K562 (cell line): ENCODE data around the gene RNF115. TPM values are rescaled to one million over a fixed set of nuclear protein-coding genes. Genes with fewer than 3 reads are reported as not detected.

Source experiments
- ATAC-seq: fragments of 200-7000 bp; cut with Tn5 transposase; 3 replicates; pipeline ENCODE4 v1.9.1; 2020; ENCODE audit warnings: moderate library complexity
- BruUV-seq: library from RNA; stranded (reverse); fragments of 400-500 nt; replicated peaks from 2 replicates; lab custom pipeline; 2021; lab: Mats Ljungman, UMichigan
- CTCF ChIA-PET: fragments of 300-600 bp; formaldehyde crosslinking; extraction: SDS; loops from one replicate; lab custom pipeline; 2021; ENCODE audit warnings: low intra/inter-chr PET ratio; lab: Yijun Ruan, JAX
- POLR2A ChIA-PET: fragments of 300-600, 350-650 bp; sonication (Branson Sonifier 250); formaldehyde crosslinking; extraction: SDS; loops from one replicate; lab custom pipeline; 2021; ENCODE audit warnings: antibody characterized with exemption, inconsistent platforms; lab: Yijun Ruan, JAX
- DNase-seq, 4 experiments: peaks; one replicate each; pipeline versions ENCODE4 v3.0.0 to v3.0.0-alpha.2; 2011 to 2018; ENCODE audit warnings: low spot score in 3 of 4, mixed read lengths in 3 of 4; ENCODE audit errors: extremely low read depth in 1 of 4
- FAIRE-seq: peaks from 2 replicates; lab custom pipeline; 2011; peaks lifted over from hg19 to GRCh38; lab: Jason Lieb, UNC
- H2AFZ ChIP-seq: 2 replicates; pipeline ENCODE4 v1.6.0; 2011; ENCODE audit warnings: low read depth, low read length, control low read depth, inconsistent platforms
- H3K27ac ChIP-seq: fragments of 200-600 bp; 3 replicates; pipeline ENCODE4 v1.8.0; 2011; ENCODE audit warnings: low read depth, mild to moderate bottlenecking, control low read depth, inconsistent platforms, low read length, moderate library complexity, mixed read lengths; ENCODE audit errors: extremely low read depth
- H3K27me3 ChIP-seq, 2 experiments: fragments of 300-600 bp in 1 of 2; 2 replicates in 1 of 2; 3 replicates in 1 of 2; pipeline versions ENCODE4 v1.6.0 to v1.8.0; 2011; ENCODE audit warnings: inconsistent platforms in 2 of 2, low read length in 2 of 2, mild to moderate bottlenecking in 1 of 2, mixed read lengths in 1 of 2, moderate library complexity in 1 of 2; ENCODE audit not compliant: control insufficient read depth in 2 of 2, insufficient read depth in 2 of 2
- H3K36me3 ChIP-seq: fragments of 300-600 bp; 3 replicates; pipeline ENCODE4 v1.8.0; 2011; ENCODE audit warnings: mild to moderate bottlenecking, low read length, inconsistent platforms; ENCODE audit not compliant: control insufficient read depth, insufficient read depth
- H3K4me1 ChIP-seq, 2 experiments: fragments of 200-600 bp in 1 of 2; replicated peaks in 1 of 2; 2 replicates in 1 of 2; 3 replicates in 1 of 2; pipeline versions ENCODE4 v1.5.1 to v1.8.0; 2011; ENCODE audit warnings: inconsistent platforms in 2 of 2, low read length in 2 of 2, mild to moderate bottlenecking in 1 of 2, mixed read lengths in 1 of 2, moderate library complexity in 1 of 2; ENCODE audit not compliant: control insufficient read depth in 2 of 2, insufficient read depth in 2 of 2
- H3K4me2 ChIP-seq: 2 replicates; pipeline ENCODE4 v1.6.1; 2011; ENCODE audit warnings: low read length, control low read depth, inconsistent platforms, mixed read lengths; ENCODE audit not compliant: insufficient read depth
- H3K4me3 ChIP-seq: fragments of 200-600 bp; sonication (generic), shearing (Covaris generic); 2 replicates; pipeline ENCODE4 v1.5.1; 2016; ENCODE audit warnings: control low read depth, inconsistent platforms
- H3K79me2 ChIP-seq: fragments of 200-600 bp; 3 replicates; pipeline ENCODE4 v1.8.0; 2011; ENCODE audit warnings: low read length, inconsistent platforms; ENCODE audit not compliant: control insufficient read depth, insufficient read depth
- H3K9ac ChIP-seq, 2 experiments: 2 replicates each; pipeline versions ENCODE4 v1.6.0 to v1.6.1; 2011; ENCODE audit warnings: low read depth in 2 of 2, low read length in 2 of 2, control low read depth in 1 of 2, inconsistent platforms in 1 of 2, mild to moderate bottlenecking in 1 of 2, mixed read lengths in 1 of 2; ENCODE audit not compliant: insufficient read depth in 1 of 2
- H3K9me1 ChIP-seq: one replicate; pipeline ENCODE4 v1.6.0; 2011; ENCODE audit warnings: inconsistent platforms, mild to moderate bottlenecking, low read length, moderate library complexity; ENCODE audit not compliant: control insufficient read depth, insufficient read depth
- H3K9me3 ChIP-seq: replicated peaks from 2 replicates; pipeline ENCODE4 v1.5.1; 2011; ENCODE audit warnings: low read depth, low read length, inconsistent platforms; ENCODE audit not compliant: control insufficient read depth, insufficient read depth
- H4K20me1 ChIP-seq: replicated peaks from 2 replicates; pipeline ENCODE4 v1.6.1; 2011; ENCODE audit warnings: low read length, inconsistent platforms, mixed read lengths; ENCODE audit not compliant: control insufficient read depth, insufficient read depth
- DNMT1 ChIP-seq: fragments of 450-650 bp; IDR thresholded peaks from 2 replicates; pipeline ENCODE4 v1.6.1; 2016; ENCODE audit warnings: antibody characterized with exemption, mild to moderate bottlenecking
- EGR1 ChIP-seq: fragments of 450-650 bp; conservative IDR thresholded peaks from 2 replicates; pipeline ENCODE4 v1.6.1; 2017; ENCODE audit warnings: mild to moderate bottlenecking
- ELF4 ChIP-seq: fragments of 450-650 bp; formaldehyde crosslinking; IDR thresholded peaks from 2 replicates; pipeline ENCODE4 v1.4.0; 2022; ENCODE audit warnings: missing genetic modification characterization
- JUND ChIP-seq, 2 experiments: IDR thresholded peaks; 2 replicates in 1 of 2; 3 replicates in 1 of 2; pipeline ENCODE4 v1.6.1; 2011; ENCODE audit warnings: borderline replicate concordance in 2 of 2, low read depth in 2 of 2, low read length in 2 of 2, improper control_type of control experiment in 1 of 2, missing biosample characterization in 1 of 2, missing genetic modification characterization in 1 of 2, missing genetic modification reagents in 1 of 2
- KDM1A ChIP-seq, 2 experiments: fragments of 450-650 bp; IDR thresholded peaks; 2 replicates each; pipeline ENCODE4 v1.6.1; 2016; ENCODE audit warnings: mild to moderate bottlenecking in 2 of 2
- MTF1 ChIP-seq: fragments of 250-450 bp; sonication (Bioruptor Pico); IDR thresholded peaks from 2 replicates; pipeline ENCODE4 v1.9.0; 2021; ENCODE audit warnings: moderate library complexity, mild to moderate bottlenecking, inconsistent platforms, borderline replicate concordance
- NELFE ChIP-seq: IDR thresholded peaks from 2 replicates; pipeline ENCODE4 v1.6.1; 2011; ENCODE audit warnings: mild to moderate bottlenecking; ENCODE audit not compliant: insufficient read depth, insufficient read length
- NUFIP1 ChIP-seq: fragments of 450-650 bp; IDR thresholded peaks from 2 replicates; pipeline ENCODE4 v1.6.1; 2018; ENCODE audit not compliant: partially characterized antibody
- RCOR1 ChIP-seq, 2 experiments: IDR thresholded peaks; 2 replicates each; pipeline ENCODE4 v1.6.1; 2012; ENCODE audit warnings: low read depth in 2 of 2, low read length in 2 of 2, borderline replicate concordance in 1 of 2, improper control_type of control experiment in 1 of 2
- SOX6 ChIP-seq: fragments of 450-650 bp; IDR thresholded peaks from 2 replicates; pipeline ENCODE4 v1.6.1; 2014; ENCODE audit warnings: mild to moderate bottlenecking
- THAP7 ChIP-seq: fragments of 250-450 bp; sonication (Bioruptor Pico); IDR thresholded peaks from 2 replicates; pipeline ENCODE4 v1.5.0; 2021
- ZBTB11 ChIP-seq, 3 experiments: fragments of 200-800 bp in 1 of 3; fragments of 250-450 bp in 1 of 3; fragments of 450-650 bp in 1 of 3; sonication (Bioruptor Pico) in 1 of 3; sonication (Bioruptor generic) in 1 of 3; formaldehyde crosslinking in 1 of 3; IDR thresholded peaks; 2 replicates each; pipeline versions ENCODE4 v1.6.1 to v1.8.0; 2016 to 2022; ENCODE audit warnings: mild to moderate bottlenecking in 2 of 3, missing genetic modification characterization in 2 of 3, missing compliant biosample characterization in 1 of 3, moderate library complexity in 1 of 3
- ZBTB2 ChIP-seq: fragments of 450-650 bp; IDR thresholded peaks from 2 replicates; pipeline ENCODE4 v1.6.1; 2016; ENCODE audit warnings: antibody characterized with exemption
- ZNF3 ChIP-seq: fragments of 250-450 bp; sonication (Bioruptor Pico); IDR thresholded peaks from 2 replicates; pipeline ENCODE4 v1.5.0; 2021; ENCODE audit warnings: mild to moderate bottlenecking, moderate library complexity
- ZNF668 ChIP-seq: fragments of 250-450 bp; sonication (Bioruptor Pico); IDR thresholded peaks from 2 replicates; pipeline ENCODE4 v1.8.0; 2022; ENCODE audit warnings: mild to moderate bottlenecking, inconsistent platforms
- WGBS: fragments of 100-300 bp; shearing (Covaris generic); methylation state at CpG from one replicate; pipeline ENCODE4 v1.1.6; 2016; ENCODE audit warnings: low coverage, mixed read lengths; ENCODE audit not compliant: insufficient coverage; ENCODE audit errors: missing lambda C conversion rate; 5-methylcytosine and 5-hydroxymethylcytosine counted together
- in situ Hi-C: fragments of 300-500 bp; cut with MboI; formaldehyde crosslinking; loops from 4 replicates; pipeline ENCODE4 v1.15.0; 2018; ENCODE audit warnings: inconsistent platforms, mixed read lengths
- intact Hi-C: fragments of 100-400 bp; cut with micrococcal nuclease; formaldehyde crosslinking; loops from 2 replicates; pipeline ENCODE4 v1.14.2; 2022
- polyA plus RNA-seq, 8 experiments: library from polyadenylated mRNA; depleted of rRNA in 4 of 8; stranded (reverse) in 5 of 8; unstranded in 3 of 8; fragments of >200 nt; fragmentation: Nextera tagmentation in 2 of 8; fragmentation: Illumina TruSeq in 1 of 8; extraction: Ambion mirVana in 2 of 8; extraction: Trizol in 1 of 8; gene quantifications; 2 replicates each; pipeline versions ENCODE4 v1.2.1 to v1.2.3, GENCODE V29; 2011 to 2014; ENCODE audit warnings: inconsistent platforms in 1 of 8, missing spikeins in 1 of 8
- total RNA-seq, 7 experiments: library from RNA; depleted of rRNA in 6 of 7; stranded (reverse); fragments of >200 nt in 6 of 7; fragmentation: Illumina TruSeq in 2 of 7; extraction: Trizol in 2 of 7; gene quantifications; 2 replicates each; pipeline versions ENCODE4 v1.2.1 to v1.2.3, GENCODE V29; 2011 to 2021; ENCODE audit warnings: low replicate concordance in 1 of 7

The RNF115 gene
- total and polyA plus RNA-seq, 9 of the 15 experiments (the other 6 are each of a cell fraction or from before 2014, with no cell fraction given): 1.9 to 14.3 (median 9.5) TPM

- ChIA-PET CTCF (no interaction called here), POLR2A (interaction anchor here (0.7 kb wide), 1 partner anchor 13 kb away, joined by 3 read pairs; no protein-coding TSS in a partner anchor)
- no peak overlapping the region for H3K9ac ChIP-seq
- DNase-seq: peak in 1 of 4 experiments; percentile 19
- peak; percentile 55 for ATAC-seq
- WGBS: 3% methylated on average over 7 of the region's 7 CpGs
- TF ChIP-seq ZBTB11 (CRISPR knock-in tag; IDR thresholded peaks at IDR 0.05) (peak in 1 of 3 experiments; percentile 77; a peak in 1 of 6 replicates), ZNF668 (CRISPR knock-in tag) (no peak), ZNF3 (no peak), ELF4 (CRISPR knock-in tag) (0 out of 2 replicates have a peak, but pooled peaks have one; percentile 24), SOX6 (peak; percentile 62; the same call in 1 of the 2 replicates), KDM1A (IDR thresholded peaks at IDR 0.05) (peak; percentile 68), JUND (IDR thresholded peaks at IDR 0.05; ENCODE audit: borderline replicate concordance, low read depth, low read length) (no peak), JUND (tag; IDR thresholded peaks at IDR 0.05; ENCODE audit: borderline replicate concordance, low read depth, low read length) (0 out of 3 replicates have a peak, but pooled peaks have one; percentile 17), MTF1 (CRISPR knock-in tag) (no peak), THAP7 (CRISPR knock-in tag) (no peak), RCOR1 (IDR thresholded peaks at IDR 0.05; ENCODE audit: borderline replicate concordance in 1 of 2, low read depth in 2 of 2, low read length in 2 of 2) (peak; percentile 16 to 69; a peak in 2 of 4 replicates), NUFIP1 (no peak), EGR1 (peak; percentile 50), NELFE (no peak), DNMT1 (no peak), ZBTB2 (no peak)
- no peak overlapping the region for H3K4me3 ChIP-seq
- no peak overlapping the region for H3K4me2 ChIP-seq
- 0 out of 2 replicates have a peak, but pooled peaks cover 4% of the 10 kb centered on the region for H4K20me1 ChIP-seq
- no TSS peak for BruUV-seq
- no peaks in the 10 kb centered on the region for H3K36me3 ChIP-seq
- H2AFZ ChIP-seq: no peak overlapping the region
- intact Hi-C loops: no loop called here
- peaks cover 10 to 27% of the 10 kb centered on the region in 2 experiments; a peak in 4 of 5 replicates for H3K27me3 ChIP-seq
- H3K79me2 ChIP-seq: no peaks in the 10 kb centered on the region
- 0 out of 5 replicates have a peak, but pooled peaks cover 0 to 4% of the 10 kb centered on the region in 2 experiments for H3K4me1 ChIP-seq
- no peaks in the 10 kb centered on the region for H3K9me1 ChIP-seq
- in situ Hi-C loops: no loop called here
- FAIRE-seq: no peak
- no peak overlapping the region for H3K27ac ChIP-seq
- no peaks in the 10 kb centered on the region for H3K9me3 ChIP-seq
Measured at GRCh38 chr1:145708063-145708462, 115.8 kb downstream of the RNF115 start.
